CD4-positive, alpha-beta T cell treated with Interleukin-10 for 1 hour (primary cell): ENCODE results near the gene PHF13.

Source experiments
- DNase-seq: peaks from one replicate; pipeline ENCODE4 v3.0.0-alpha.2; 2020

The PHF13 gene

GRCh38 chr1:6602669-6603237 lies 10.8 kb upstream of the PHF13 start, which contains the start of gene KLHL21:
KLHL21 (minus strand) TSS chr1:6602869; CDS start chr1:6602817, 52 bp downstream.
- DNase-seq, result peak; percentile 86

GRCh38 chr1:6603238-6603914 lies 10.2 kb upstream of the PHF13 start:
- DNase-seq, result peak; percentile 67

GRCh38 chr1:6603915-6604558 lies 9.5 kb upstream of the PHF13 start:
- no peak for DNase-seq

DNA sequence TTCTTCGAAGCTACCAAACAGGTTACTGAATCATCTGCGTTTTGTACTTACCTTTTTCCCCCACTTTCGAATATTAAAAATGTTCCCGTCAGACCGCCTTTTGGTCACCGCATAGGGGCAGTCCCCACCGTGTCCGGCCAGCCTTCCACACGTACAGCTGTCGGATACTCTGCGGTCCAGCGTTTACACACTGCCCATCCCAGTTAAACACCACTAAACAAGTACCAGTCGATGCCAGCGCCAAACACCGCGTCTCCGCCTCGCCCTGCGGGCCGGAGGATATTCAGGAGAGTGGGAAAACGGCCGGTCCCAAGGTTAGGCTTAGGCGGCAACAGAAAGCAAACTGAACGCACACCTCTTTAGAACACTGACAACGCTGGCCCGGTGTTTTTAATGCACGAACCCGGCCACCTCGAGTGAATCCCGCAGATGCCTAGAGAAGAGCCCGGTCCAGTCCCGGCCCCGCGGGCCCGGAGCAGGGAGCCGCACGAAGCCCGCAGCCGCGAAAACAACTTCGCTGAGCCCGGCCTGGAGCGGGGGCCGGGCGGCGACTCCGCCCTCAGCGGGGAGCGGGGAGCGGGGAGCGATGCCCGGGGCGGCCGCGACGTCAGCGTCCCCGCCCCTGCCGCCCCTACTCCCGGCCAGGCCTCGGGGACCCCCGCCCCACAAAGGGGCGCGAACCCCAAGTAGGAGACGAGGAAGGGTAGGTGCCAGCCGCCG lies 730 bp upstream of the PHF13 start:
- DNase-seq, result no peak

- peak; percentile 63 for DNase-seq
These were observed 743 bp downstream of the PHF13 start for GRCh38 chr1:6614019-6614928.

GRCh38 chr1:6614929-6615785 lies 1.6 kb downstream of the PHF13 start:
- peak; percentile 14 for DNase-seq

GRCh38 chr1:6619045-6619444 lies 5.5 kb downstream of the PHF13 start:
- no peak for DNase-seq

- no peak for DNase-seq
These were observed 8.2 kb downstream of the PHF13 start for GRCh38 chr1:6621429-6622391.

- no peak for DNase-seq
These were observed 9.0 kb downstream of the PHF13 start for GRCh38 chr1:6622396-6623152.

- no peak for DNase-seq
These were observed 9.9 kb downstream of the PHF13 start for GRCh38 chr1:6623269-6623965.

- peak; percentile 92 for DNase-seq
These were observed 11.4 kb downstream of the PHF13 start, which contains the start of gene THAP3 for GRCh38 chr1:6624710-6625583. THAP3 (plus strand) TSS chr1:6624868; CDS start chr1:6625219, 351 bp downstream.

GRCh38 chr1:6625584-6626149 lies 12.1 kb downstream of the PHF13 start:
- DNase-seq, result peak; percentile 10

DNA sequence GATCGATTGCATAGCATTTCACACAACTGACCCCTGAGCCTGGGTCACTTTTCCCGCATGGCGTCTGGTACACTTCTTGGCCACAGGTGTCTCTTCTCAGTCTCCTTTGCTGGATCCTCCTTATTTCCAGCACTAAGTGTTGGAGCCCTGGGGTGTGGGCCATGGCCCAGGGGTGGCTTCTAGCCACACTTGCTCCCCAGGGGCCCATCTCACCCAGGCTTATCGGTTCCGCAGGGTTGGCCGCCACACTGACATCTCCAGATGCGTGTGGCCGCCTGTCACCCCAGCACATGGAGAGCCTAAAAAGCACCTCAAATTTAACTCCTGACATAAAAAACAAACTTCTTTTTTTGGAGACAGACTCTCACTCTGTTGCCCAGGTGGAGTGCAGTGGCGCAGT lies 13.5 kb downstream of the PHF13 start:
- no peak for DNase-seq

GRCh38 chr1:6627841-6628545 lies 14.5 kb downstream of the PHF13 start:
- no peak for DNase-seq

GRCh38 chr1:6628971-6629479 lies 15.5 kb downstream of the PHF13 start:
- no peak for DNase-seq

DNA sequence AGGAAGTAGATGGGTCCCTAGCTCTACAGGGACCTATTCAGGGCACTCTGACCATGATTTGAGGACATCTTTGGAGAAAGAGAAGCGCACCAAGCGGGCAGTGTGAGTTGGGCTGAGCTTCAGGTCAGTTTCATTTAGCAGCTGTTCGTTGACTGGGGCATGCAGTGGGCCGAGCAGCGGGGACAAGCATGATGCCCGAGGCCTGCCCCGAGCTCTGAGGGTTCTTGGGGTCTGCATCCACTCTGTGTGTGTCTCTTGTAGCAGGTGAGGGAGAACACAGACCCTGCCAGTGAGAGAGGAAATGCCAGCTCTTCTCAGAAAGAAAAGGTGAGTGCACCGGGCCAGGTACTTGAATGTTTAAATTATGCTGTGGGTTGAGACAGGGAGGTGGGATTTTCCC lies 16.5 kb downstream of the PHF13 start:
- no peak for DNase-seq
